ENCODE measurements around the gene SUCO.

GRCh38 chr1:172581779-172582178 lies 48.8 kb downstream of the SUCO start:
- no peak for TF ChIP-seq KLF12 (CRISPR knock-in tag; IDR thresholded peaks at IDR 0.05; ENCODE audit: borderline replicate concordance)
- TF ChIP-seq SRF (IDR thresholded peaks at IDR 0.05; ENCODE audit: low read depth, low read length) = no peak
- no peak for TF ChIP-seq ZNF331 (CRISPR knock-in tag; IDR thresholded peaks at IDR 0.05)
- TF ChIP-seq RELA (CRISPR knock-in tag; IDR thresholded peaks at IDR 0.05) = no peak
- TF ChIP-seq TRIM24 (CRISPR knock-in tag; IDR thresholded peaks at IDR 0.05) = no peak
- no peak for TF ChIP-seq ZNF792 (CRISPR knock-in tag; IDR thresholded peaks at IDR 0.05)
- no peak for TF ChIP-seq CTCF (CRISPR knock-in tag; IDR thresholded peaks at IDR 0.05)

Data from HepG2 (cell line).